ENCODE measurements around the gene FAAP24.
"Not testable (repeated sequence)": the region's sequence is repeated elsewhere in the genome, so short reads cannot be mapped to it uniquely, and the experiment has no call there.

The FAAP24 gene

GRCh38 chr19:33010891-33011290, 38.8 kb downstream of the FAAP24 start:
- not testable (repeated sequence) for H3K27ac Mint-ChIP-seq; H3K9me3 Mint-ChIP-seq; DNase-seq; H3K4me3 Mint-ChIP-seq; H3K4me1 Mint-ChIP-seq (ENCODE audit: low read depth); H3K36me3 Mint-ChIP-seq (ENCODE audit: low read depth); H3K27me3 Mint-ChIP-seq

- Mint-ChIP-seq H3K4me1 (ENCODE audit: low read depth) (no peaks in the 10 kb centered on the region), H3K36me3 (ENCODE audit: low read depth) (peaks cover 4% of the 10 kb centered on the region), H3K27me3 (peaks cover 6% of the 10 kb centered on the region), H3K9me3 (no peaks in the 10 kb centered on the region), H3K27ac (no peak overlapping the region), H3K4me3 (no peak overlapping the region)
- DNase-seq = no peak
These were observed 50.6 kb downstream of the FAAP24 start for GRCh38 chr19:33022472-33023116.

GRCh38 chr19:33024398-33024797, 52.4 kb downstream of the FAAP24 start:
- H3K9me3 Mint-ChIP-seq = no peaks in the 10 kb centered on the region
- no peak for DNase-seq

GRCh38 chr19:33025468-33026238, 53.6 kb downstream of the FAAP24 start:
- not testable (repeated sequence) for H3K4me3 Mint-ChIP-seq; H3K36me3 Mint-ChIP-seq (ENCODE audit: low read depth); H3K27ac Mint-ChIP-seq; H3K4me1 Mint-ChIP-seq (ENCODE audit: low read depth); H3K27me3 Mint-ChIP-seq; DNase-seq; H3K9me3 Mint-ChIP-seq

More at GRCh38 chr19:33024398-33024797, 52.4 kb downstream of the FAAP24 start:
- Mint-ChIP-seq H3K4me1 (ENCODE audit: low read depth) (no peaks in the 10 kb centered on the region), H3K27me3 (peaks cover 6% of the 10 kb centered on the region), H3K27ac (no peak overlapping the region), H3K36me3 (ENCODE audit: low read depth) (peaks cover 4% of the 10 kb centered on the region), H3K4me3 (no peak overlapping the region)

GRCh38 chr19:33026602-33027001, 54.6 kb downstream of the FAAP24 start:
- H3K36me3 Mint-ChIP-seq (ENCODE audit: low read depth); H3K4me1 Mint-ChIP-seq (ENCODE audit: low read depth); H3K4me3 Mint-ChIP-seq; H3K9me3 Mint-ChIP-seq; DNase-seq; H3K27ac Mint-ChIP-seq; H3K27me3 Mint-ChIP-seq: not testable (repeated sequence)
